HG03135 (cell line): ENCODE data around the gene PACSIN1.

Source experiments
- ATAC-seq: cut with Tn5 transposase; IDR thresholded peaks from one replicate; pipeline ENCODE4 v1.9.1; 2021; ENCODE audit warnings: mild to moderate bottlenecking, moderate library complexity; ENCODE audit not compliant: unreplicated experiment

Gene PACSIN1

DNA sequence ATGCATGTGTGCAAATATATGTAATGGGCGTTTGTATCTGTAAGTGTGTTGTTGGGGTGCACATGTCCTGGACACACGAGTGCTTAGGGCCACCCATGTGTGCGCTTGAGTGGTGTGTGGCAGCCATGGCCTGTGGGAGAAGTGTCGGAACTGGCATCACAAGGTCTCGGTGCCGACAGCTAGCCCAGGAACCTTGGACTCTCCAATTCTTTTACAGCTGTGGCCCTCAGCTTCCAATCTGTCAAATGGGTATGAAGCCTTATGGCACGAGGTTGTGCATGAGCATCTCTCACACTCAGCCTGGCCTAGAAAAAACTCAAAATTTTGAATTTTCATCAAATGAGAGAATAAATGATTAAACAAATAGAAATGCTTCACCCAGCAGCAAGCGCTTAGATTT lies 48.2 kb downstream of the PACSIN1 start:
- no peak for ATAC-seq

DNA sequence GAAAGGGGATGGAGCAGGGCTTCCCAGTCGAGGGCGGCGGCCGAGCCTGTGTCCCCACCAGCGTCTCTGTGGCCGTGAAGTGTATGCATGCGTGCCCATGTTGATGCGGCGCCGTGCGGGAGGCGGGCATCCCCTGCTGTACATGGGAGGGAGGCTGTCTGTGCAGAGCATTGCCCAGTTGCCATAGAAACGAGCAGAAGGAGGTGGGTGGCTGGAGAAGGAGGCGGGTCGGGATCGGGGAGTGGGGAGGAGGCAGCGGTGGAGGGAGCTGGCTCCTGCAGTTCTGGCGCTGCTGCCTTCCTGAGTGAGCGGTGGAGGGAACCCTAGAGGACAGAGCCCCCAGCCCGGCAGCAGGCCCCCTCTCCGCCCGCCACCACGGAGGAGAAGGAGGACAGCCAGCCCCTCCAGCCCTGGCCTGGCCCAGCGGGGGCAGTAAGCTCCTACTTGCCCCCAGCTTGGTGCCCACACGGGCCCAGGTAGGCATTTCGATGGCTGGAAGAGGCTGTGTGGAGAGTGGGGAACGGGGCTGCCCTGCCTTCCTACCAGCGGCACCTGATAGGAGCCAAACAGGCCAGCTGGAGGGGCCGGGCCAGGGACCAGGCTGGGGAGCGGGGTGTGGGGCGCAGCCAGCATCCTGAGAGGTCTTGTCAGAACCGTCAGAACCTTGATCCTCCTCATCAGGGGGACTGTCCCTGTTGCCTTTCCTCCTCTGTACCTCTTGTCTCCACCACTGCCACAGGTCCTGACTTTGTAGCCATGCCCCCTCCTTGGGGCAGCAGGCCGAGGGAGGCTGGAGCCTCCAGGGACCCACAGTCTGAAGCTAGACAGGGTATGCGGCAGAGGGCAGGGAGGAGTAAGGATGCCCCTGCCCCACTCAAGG lies 49.0 kb downstream of the PACSIN1 start:
- ATAC-seq = no peak

DNA sequence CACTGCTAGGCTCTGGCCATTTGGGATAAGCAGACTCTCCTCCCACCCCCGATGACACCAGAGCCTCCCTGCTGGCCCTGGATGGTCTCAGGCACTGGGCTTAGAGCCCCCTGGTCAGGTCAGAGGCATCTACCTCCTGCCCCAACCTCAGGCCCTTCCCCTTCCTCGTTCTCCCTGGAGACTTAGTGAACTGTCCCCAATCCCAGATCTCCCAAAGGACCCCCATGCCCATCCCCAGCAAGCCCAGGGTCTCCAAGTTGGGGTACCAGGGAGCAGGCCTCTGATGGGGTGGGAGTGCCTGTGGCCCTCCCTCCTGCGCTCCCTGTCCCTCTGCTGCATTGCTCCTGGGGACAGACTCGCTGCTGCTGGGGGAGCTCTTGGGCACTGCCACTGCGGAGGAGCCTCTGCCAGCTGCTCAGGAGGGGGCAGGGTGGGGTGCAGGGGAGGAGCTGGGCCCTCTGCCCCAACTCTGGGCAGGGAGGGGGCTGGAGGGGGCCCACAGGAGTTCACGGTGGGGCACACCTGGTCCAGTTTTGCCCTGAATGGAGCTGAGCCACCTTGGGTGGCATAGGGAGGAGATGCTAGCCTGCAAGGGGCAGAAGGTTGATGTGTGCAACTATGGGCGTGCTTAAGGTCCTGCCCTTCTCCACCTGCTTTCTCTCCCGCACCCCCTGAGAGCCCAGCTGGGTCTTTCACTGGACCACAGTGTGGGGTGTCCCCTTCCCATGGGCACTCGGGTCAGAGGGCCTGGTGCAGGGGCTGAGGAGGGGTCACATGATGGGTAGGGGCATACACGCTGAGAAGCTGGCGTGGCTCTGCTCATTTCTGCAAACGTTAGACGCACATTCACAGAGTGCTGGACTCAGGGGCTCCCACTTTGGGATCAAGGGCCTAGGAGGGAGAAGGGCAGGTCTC lies 49.9 kb downstream of the PACSIN1 start:
- ATAC-seq = no peak

DNA sequence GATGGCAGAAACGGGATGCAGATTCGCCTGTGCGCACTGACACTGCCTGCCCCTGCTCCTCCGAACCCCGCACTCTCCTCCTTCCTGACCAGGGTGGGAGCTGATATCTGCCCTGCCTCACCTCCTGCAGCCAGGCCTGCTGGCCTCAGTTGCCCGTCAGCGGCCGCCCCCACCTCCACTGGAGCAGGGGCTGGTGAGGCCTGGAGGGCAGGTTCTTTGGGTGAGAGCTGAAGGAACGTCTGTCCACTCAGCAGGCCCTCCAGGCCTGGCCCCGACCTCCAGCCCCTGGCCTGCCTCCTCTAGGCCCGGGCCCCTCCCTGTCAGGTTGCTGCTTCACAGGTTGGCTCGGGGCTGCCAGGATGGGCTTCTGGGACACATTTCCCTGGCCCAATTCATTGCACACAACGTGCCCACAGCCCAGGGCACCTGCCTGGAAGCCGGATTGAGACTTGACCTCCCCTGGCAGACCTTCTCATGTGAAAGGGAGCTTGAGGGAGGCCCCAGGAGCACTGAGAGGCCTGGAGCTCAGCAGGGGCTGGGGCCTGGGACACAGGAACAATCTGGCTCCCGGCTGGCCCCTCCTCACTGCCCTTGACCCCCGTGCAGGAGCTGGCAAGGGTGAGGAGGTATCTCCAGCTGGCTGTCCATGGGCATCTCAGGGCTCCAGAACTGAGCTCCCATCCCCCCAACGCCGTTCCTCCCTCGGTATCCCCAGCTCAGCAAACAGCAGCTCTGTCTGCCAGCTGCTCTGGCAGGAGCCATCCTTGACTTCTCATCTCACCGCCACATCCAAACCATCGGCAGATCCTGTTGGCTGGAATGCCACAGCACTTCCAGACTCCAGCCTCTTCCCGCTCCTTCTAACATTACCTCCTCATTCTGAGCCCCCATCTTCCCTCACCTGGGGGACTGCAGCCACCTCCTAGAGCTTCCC lies 50.8 kb downstream of the PACSIN1 start:
- no peak for ATAC-seq

DNA sequence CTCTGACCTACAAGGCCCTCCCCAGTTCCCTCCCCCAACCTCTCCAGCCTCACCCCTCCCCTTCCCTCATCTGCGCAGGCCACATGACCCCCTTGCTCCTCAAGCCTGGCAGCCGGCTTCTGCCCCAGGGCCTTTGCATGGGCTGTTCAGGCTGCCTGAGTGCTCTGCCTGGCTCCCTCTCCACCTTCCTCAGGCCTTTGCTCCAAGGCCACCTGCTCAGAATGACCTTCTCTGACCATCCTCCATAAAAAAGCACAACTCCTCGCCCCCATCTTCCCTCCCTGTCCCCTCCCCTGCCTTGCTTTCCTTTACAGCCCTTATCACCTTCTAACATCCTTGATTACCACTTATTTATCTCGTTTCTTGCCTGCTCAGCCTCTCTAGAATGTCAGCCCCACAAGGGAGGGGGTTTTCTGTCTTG lies 51.6 kb downstream of the PACSIN1 start:
- no peak for ATAC-seq

DNA sequence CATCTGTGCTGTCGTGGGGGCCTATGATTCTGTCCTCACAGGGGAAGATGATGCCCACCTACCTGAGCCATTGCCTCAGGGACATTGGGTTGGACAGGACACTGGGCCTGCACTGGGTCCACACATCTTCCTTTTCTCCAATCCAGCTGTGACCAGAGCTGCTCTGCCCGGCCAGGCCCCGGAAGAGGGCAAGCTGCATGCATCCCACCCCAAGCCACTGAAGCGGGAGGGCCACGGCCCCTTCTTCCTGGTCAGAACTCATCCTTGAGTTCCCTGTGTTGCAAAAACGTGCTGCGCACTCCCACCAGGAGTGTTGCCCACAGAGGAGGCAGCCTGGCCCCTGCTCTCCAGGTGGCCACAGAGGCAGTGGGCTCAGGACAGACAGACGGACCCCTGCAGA lies 52.1 kb downstream of the PACSIN1 start:
- ATAC-seq = no peak

DNA sequence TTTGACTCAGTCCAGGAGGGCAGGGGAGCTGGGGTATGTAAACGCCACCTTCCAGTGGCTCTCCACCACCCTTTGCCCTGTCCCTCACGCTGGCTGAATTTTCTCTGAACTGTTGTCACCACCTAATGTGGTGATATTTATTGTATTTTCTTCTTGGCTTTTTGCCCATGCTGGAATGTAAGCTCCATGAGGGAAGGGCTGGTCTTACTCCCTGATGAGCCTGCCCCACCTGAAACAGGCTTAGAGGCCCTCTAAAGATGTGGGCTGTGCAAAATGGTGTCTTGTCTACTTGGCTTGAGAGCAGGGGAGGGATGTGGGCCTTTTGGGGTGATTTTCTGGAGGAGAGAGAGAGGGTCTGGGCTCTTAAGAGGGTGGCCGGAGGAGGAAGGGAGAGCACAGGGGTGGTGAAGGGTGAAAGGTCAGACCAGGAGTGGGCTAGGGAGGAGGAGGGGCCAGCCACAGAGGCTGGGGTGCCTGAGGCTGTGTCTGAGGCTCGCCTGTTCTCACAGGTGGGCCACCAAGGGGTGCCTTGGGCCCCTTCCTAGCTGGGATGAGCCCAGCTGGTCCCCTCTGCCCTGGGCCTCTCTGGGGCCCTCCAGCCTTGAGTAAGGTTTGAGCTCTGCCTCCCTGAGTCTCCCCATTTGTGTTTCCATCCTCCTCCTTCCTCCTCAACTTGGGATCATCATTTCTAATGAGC lies 52.9 kb downstream of the PACSIN1 start:
- ATAC-seq = no peak

DNA sequence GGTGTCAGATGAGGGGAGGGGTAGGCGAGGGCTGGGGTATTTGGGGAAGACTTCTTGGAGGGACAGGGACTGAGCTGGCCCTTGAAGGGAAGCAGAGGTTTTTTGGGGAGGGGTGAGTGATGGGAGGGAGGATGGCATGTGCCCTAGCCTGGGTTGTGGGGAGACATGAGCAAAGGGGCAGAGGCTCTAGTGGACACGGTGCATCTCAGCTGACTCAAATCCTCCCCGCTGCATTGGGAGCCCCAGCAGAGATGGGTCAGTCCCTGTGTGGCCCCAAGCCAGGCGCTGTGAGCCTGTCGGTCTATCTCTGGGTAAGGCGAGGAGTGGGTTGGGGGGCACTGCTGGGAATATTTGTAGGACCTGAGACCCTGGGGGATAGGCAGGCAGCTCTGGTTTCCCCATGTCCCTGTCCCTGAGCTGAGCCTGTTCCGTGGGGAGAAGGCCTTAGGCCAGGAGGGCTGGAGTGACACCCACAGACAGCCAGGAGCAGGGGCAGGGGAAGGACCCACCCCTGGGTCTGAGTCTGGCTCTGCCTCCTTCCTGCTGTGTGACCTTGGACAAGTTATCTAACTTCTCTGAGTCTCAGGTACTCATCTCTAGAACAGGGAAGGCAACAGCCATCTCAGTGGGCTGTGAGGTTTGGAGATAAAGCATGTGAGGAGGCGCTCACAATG lies 54.2 kb downstream of the PACSIN1 start:
- ATAC-seq = no peak

DNA sequence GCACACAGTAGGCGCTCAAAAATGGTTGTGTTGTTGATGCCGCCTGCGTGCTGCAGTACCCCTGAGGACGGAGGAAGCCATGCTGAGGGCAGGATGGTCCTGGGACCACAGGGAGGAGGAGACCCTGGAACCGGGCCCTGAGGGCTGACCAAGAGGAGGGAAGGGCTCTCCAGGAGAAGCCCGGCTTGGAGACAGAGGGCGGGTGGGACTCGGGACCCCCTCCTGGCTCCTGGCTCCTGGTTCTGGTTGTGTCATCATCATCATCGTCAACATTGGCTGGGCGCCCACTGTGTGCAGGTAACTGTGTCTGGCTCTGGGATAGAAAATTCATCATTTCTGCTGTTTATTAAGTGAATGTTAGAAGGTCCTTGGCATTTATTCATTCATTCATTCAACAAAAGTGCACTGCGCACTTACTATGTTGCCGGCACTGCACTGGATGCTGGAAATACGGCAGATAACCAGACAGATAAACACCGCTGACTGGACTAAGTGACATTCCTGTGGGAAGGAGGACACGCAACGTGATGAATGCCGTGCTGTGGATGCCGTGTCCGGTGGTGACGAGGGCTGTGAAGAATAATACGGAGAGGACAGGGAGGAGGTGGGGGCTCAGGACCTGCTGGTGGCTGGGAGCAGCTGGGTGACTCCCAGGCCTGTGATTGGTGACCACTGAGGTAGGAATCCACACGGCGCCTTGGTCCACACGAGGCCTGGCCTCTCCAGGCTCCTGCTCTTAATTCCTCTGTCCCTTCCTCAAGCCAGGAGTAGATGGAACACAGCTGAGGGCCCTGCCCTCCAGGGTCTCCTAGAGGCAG lies 55.0 kb downstream of the PACSIN1 start:
- ATAC-seq = no peak

DNA sequence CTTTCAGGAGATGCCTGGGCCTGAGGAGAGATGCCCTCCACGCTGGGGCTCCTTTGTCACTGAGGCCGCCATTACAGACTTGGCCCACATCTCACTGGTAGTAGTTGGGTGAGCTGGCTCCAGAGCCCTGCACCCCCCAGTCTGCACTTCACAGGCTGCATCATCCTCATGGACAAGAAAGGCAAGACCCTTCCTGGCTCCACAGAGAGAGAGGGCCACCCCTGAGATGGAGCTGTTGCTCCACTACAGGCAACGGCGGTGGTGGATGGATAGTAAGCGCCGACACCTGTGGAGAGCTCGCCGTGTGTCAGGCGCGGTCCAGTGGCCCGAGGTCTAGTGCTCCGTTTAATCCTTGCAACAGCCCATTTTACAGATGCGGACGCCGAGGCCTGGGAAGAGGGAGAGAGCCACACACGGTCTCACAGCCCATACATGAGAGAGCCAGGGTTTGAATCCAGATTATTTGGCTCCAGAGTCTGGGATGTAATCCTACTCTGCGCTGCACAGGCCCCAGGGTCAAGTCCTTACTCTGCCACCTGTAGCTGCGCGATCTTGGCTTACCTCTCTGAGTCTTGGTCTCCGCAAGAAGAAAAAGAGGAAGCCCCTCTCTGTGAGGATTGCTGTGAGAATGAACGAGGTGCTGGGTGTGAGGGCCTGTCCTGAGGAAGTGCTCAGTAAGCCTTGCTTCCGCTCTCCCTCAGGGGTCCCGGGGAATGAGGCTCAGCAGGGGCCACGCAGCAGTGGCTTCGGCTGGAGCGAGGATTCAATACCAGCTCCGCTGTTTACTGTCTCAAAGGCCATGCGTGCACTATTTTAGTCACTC lies 55.8 kb downstream of the PACSIN1 start:
- no peak for ATAC-seq

DNA sequence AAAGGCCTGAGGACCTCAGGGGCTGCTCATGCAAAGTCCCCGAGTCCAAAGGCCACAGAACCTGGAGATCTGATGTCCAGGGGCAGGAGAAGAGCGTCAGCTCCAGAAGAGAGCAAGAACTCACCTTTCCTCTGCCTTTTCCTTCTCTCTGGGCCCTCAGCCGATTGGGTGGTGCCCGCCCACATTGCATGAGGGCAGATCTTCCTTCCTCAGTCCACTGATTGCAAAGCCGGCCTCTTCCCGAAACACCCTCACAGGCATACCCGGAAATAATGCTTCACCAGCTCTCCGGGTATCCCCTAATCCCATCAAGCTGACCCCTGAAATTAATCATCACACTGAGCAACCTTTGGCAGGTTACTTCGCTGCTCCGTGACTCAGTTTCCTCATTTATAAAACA lies 56.9 kb downstream of the PACSIN1 start:
- ATAC-seq = no peak

DNA sequence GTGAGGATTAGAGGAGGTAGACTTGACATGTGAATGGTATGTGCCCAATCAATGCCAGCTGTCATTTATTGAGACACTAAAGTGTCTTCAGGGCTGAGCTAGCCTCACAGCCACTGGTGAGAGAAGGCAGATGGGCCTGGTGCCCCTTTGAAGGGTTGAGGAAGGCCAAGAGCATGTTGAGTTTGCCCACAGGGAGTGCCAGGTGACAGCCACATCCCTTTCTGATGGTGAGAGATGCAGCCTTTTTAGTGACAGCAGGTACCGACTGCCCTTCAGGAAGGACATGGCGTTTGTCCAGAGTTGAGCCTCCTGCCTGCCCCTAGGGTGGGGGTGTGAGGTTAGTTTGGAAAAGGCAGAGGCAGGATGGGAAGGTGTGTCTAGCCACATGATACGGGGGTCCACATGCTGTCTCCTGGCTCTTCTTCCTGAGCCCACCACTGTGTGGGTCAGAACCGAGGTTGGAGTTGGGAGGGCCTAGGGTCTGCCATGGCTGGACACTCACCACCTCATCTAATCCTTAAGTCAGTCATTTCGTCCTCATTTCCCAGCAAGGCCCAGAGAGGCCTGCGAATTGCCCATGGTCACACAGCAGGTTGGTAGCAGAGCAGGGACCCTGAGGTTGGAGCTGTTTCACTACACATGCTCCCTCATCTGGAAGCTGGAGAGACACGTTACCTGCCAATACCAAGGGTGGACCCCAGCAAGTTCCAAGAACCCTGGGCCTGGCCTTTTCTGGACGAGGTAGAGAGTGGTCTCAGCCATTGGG lies 57.7 kb downstream of the PACSIN1 start:
- ATAC-seq = no peak

DNA sequence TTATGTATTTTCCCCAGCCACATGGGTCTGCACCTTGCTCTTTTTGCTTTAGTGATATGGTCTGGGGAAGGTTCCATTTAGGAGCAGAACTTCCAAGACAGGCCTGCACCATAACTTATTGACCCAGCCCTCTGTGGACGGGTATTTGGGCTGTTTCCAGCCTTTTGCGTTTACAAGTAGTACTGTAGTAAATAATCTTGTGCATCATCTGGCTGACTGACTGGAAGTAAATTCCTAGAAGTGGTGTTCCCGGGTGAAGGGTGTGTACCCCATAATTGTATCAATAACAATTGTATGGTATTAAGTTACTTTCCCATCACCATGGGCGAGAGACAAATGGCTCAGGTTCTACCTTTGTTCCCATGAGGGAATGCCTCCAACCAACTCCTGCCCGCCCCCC lies 58.6 kb downstream of the PACSIN1 start:
- ATAC-seq = no peak

DNA sequence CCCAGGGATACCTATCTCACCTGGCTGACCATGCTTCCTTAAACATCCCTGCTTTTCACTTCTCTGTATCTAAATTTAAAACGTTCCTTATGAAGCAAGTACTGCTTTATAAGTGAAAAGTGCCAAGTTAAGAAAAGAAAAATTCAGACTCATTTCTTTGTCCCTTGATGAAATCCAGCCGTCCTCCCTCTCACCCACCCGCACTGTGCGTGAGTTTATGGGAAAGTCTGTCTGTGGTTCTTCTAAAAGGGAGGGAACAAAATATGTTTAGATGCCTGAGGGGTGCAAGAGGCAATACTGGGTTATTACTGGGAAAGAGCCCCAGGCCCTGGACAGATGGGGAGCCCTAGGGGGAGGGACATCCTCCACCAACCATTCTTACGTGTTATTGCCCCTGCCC lies 59.1 kb downstream of the PACSIN1 start:
- ATAC-seq = no peak

DNA sequence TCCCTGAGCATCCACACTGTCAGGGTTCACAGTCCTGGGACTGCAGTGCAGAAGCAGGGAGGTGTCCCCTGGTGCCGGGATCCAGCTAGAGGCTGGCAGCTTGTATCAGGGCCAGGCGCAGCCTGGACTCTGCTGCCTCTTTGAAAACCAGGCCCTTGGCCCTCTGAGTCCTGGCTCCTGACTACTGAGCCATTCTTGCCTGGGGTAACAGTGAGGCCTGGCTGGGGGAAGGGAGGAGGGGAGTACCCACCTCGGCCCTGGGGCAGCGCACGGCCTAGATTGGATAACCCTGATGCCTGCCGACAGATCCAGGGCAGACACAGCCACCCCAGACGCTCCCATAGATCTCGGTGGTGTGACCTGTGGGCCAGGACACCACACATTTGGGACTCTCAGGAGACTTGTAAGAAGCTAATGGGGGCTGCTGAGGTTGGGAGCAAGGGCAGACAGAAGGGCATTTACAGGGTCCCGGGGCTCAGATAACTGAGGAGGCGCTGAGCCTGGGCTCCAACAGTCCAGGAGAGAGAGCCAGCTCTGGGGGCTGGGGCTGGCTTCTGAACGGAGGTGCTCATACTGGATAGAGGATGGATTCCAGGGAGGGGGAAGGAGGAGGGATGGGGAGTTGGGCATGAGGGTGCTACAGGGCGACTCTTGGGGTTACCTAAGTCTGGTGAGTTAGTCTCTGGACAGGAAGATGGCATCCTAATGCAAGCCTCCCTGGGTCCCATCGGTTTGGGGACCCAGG lies 59.7 kb downstream of the PACSIN1 start:
- ATAC-seq = no peak

DNA sequence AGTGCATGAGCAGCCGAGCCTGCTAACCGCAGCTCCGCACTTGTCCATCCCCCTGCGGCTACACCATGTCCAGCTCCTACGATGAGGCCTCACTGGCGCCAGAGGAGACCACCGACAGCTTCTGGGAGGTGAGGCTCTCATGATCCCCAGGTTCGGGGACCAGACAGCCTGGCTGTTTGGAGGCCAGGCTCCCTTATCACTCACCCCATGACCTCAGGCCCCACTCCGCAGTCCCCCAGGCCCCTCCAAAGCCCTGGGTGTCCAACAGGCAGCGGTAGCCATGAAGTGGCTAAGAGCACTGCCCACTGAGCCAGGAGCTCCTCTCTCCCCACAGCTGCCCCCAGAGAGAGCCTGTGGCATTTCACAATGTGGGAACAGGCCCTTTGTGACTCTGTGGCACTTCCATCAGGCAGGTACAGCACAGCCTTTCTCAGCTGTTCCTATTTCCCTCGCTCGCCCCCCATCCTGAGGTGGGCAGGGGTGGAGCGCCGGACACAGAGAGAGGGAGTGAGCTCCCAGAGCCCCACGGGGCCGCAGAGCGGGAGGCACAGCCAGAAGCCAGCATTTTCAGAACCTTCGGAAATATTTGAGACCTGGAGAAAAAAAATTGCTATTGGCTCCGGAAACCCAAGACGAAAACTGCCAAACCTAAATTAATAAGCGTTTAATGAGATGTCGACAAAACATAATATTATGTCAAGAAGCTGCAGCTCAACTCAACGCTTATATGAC lies 60.5 kb downstream of the PACSIN1 start:
- no peak for ATAC-seq
